CD4-positive, alpha-beta T cell (primary cell): ENCODE data around the gene DPP9. TPM values are rescaled to one million over a fixed set of nuclear protein-coding genes. Genes with fewer than 3 reads are reported as not detected.

Source experiments
- ATAC-seq: fragments of 200-7000 bp; cut with Tn5 transposase; one replicate; pipeline ENCODE4 v1.10.0; 2022; ENCODE audit warnings: mild to moderate bottlenecking; ENCODE audit not compliant: poor library complexity
- CTCF ChIA-PET: fragments of 350-600 bp; sonication (Branson Sonifier 250); formaldehyde crosslinking; loops from one replicate; lab custom pipeline; 2021; ENCODE audit warnings: antibody characterized with exemption, inconsistent platforms; lab: Charles Lee
- POLR2A ChIA-PET: fragments of 350-600 bp; sonication (Branson Sonifier 250); formaldehyde crosslinking; loops from one replicate; lab custom pipeline; 2021; ENCODE audit warnings: antibody characterized with exemption, inconsistent platforms; lab: Charles Lee
- DNase-seq, 14 experiments: peaks; one replicate each; pipeline ENCODE4 v3.0.0-alpha.2; 2013 to 2020; ENCODE audit warnings: mixed read lengths in 2 of 14
- H3K27ac ChIP-seq, 2 donors: one replicate each; pipeline versions ENCODE4 v1.5.1 to v1.7.0; 2013; ENCODE audit warnings: low read length in 2 of 2, low read depth in 1 of 2, mild to moderate bottlenecking in 1 of 2
- H3K27me3 ChIP-seq, 2 experiments: 1 replicate in 1 of 2; 2 replicates in 1 of 2; pipeline versions ENCODE4 v1.6.1 to v1.7.0; 2013; ENCODE audit warnings: low read length in 2 of 2, control low read depth in 1 of 2, mild to moderate bottlenecking in 1 of 2, moderate library complexity in 1 of 2; ENCODE audit not compliant: insufficient read depth in 2 of 2, control insufficient read depth in 1 of 2
- H3K36me3 ChIP-seq: one replicate; pipeline ENCODE4 v1.6.1; 2013; ENCODE audit warnings: low read length, control low read depth; ENCODE audit not compliant: insufficient read depth
- H3K4me1 ChIP-seq: one replicate; pipeline ENCODE4 v1.6.1; 2013; ENCODE audit warnings: low read length, control low read depth; ENCODE audit not compliant: insufficient read depth
- H3K4me3 ChIP-seq: one replicate; pipeline ENCODE4 v1.5.1; 2013; ENCODE audit warnings: mild to moderate bottlenecking, low read length, moderate library complexity
- H3K9me3 ChIP-seq, 2 experiments: 1 replicate in 1 of 2; 2 replicates in 1 of 2; pipeline versions ENCODE4 v1.6.1 to v1.7.0; 2013; ENCODE audit warnings: low read length in 2 of 2, mild to moderate bottlenecking in 2 of 2, control low read depth in 1 of 2, moderate library complexity in 1 of 2; ENCODE audit not compliant: control insufficient read depth in 1 of 2, insufficient read depth in 1 of 2
- H3K27ac Mint-ChIP-seq: one replicate; pipeline ENCODE4 v1.8.0; 2020; ENCODE audit warnings: mixed read lengths
- H3K27me3 Mint-ChIP-seq: one replicate; pipeline ENCODE4 v1.8.0; 2021; ENCODE audit warnings: mixed read lengths
- H3K36me3 Mint-ChIP-seq: one replicate; pipeline ENCODE4 v1.8.0; 2021; ENCODE audit warnings: low read depth, mixed read lengths
- H3K4me1 Mint-ChIP-seq: one replicate; pipeline ENCODE4 v1.8.0; 2021; ENCODE audit warnings: low read depth, mixed read lengths
- H3K4me3 Mint-ChIP-seq: one replicate; pipeline ENCODE4 v1.8.0; 2020; ENCODE audit warnings: mild to moderate bottlenecking, mixed read lengths
- H3K9me3 Mint-ChIP-seq: one replicate; pipeline ENCODE4 v1.8.0; 2020; ENCODE audit warnings: mixed read lengths
- CTCF ChIP-seq: fragments of 200-600 bp; IDR thresholded peaks from one replicate; pipeline ENCODE4 v1.8.0; 2022; ENCODE audit warnings: antibody characterized with exemption, mild to moderate bottlenecking
- intact Hi-C, 2 experiments: fragments of 100-400 bp; cut with DNase I in 1 of 2; cut with micrococcal nuclease in 1 of 2; formaldehyde crosslinking; loops; one replicate each; pipeline versions ENCODE4 v1.15.1 to v1.9.0; 2023 to 2025; cut with DNase I, micrococcal nuclease
- total RNA-seq, 174 experiments: library from RNA in 2 of 174; stranded (reverse) in 2 of 174; gene quantifications; one replicate each; pipeline ENCODE4 v1.2.3 and lab custom pipeline; 2021 to 2026

The DPP9 gene
- total RNA-seq, 2 experiments from 2014 or later, result 67.9 to 72.8 TPM

DNA sequence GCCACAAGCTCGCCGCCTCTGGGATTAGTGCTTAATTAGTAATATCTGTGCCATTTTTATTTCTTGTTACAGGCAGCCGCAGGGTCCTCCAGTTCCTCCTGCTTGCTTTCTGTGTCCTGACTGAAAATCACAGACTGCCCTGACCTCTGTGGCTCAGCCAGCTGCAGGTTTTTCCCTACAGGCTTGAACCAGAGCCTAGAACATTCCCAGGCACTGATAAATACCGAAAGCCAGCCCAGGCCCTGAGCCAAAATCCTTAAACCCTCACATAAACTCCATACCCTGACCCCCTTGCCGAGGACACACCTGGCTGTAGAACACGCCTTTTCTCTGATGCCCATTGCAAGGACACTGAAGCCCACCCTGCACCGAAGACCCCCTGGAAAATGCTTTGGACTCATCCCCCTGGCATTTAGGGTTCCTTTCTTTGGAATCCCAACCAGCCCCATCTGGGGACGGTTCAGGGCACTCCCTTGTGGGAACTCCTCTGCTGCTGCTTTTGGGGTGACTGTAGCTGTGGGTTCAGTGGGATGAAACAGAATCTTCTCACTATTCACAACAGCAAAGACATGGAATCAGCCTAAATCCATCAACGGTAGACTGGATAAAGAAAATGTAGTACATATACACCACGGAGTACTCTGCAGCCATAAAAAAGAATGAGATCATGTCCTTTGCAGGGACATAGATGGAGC lies 15.5 kb downstream of the DPP9 start:
- Mint-ChIP-seq H3K9me3 (no peaks in the 10 kb centered on the region), H3K27me3 (no peaks in the 10 kb centered on the region), H3K36me3 (peaks cover 65% of the 10 kb centered on the region), H3K4me1 (no peaks in the 10 kb centered on the region), H3K4me3 (no peak overlapping the region), H3K27ac (no peak overlapping the region)
- H3K4me3 ChIP-seq, result no peak overlapping the region
- no peak for ATAC-seq
- POLR2A ChIA-PET, result no interaction called here
- H3K27ac ChIP-seq, result no peak overlapping the region
- CTCF ChIA-PET, result no interaction called here
- H3K9me3 ChIP-seq, result no peaks in the 10 kb centered on the region
- H3K4me1 ChIP-seq, result peaks cover 7% of the 10 kb centered on the region
- intact Hi-C loops, result no loop called here
- no peak for DNase-seq
- TF ChIP-seq CTCF, result no peak
- peaks cover 59% of the 10 kb centered on the region for H3K36me3 ChIP-seq
- H3K27me3 ChIP-seq, result no peaks in the 10 kb centered on the region

DNA sequence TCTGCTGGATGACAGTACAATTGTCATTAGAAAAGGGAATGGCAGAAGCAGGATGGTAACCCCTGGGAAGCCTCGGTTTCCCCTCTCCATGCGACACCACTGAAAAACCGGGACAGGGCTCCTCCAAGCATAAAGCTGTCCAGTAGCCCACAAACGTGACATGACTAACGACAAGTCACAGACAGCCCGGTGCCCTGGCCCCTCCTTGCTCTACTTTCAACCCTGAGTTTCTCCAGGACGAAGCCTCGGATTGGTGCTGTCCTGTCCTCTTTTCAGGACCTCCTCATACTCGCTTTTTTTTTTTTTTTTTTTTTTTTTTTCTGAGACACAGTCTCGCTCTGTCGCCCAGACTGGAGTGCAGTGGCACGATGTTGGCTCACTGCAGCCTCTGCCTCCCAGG lies 16.3 kb downstream of the DPP9 start:
- peaks cover 7% of the 10 kb centered on the region for H3K4me1 ChIP-seq
- peaks cover 64% of the 10 kb centered on the region for H3K36me3 Mint-ChIP-seq
- H3K4me3 ChIP-seq, result no peak overlapping the region
- no peak overlapping the region for H3K27ac Mint-ChIP-seq
- CTCF ChIA-PET, result no interaction called here
- H3K9me3 Mint-ChIP-seq, result no peaks in the 10 kb centered on the region
- intact Hi-C loops, result no loop called here
- ATAC-seq, result no peak
- H3K27ac ChIP-seq, result no peak overlapping the region
- no peak for TF ChIP-seq CTCF
- H3K27me3 ChIP-seq, result no peaks in the 10 kb centered on the region
- no peak for DNase-seq
- H3K27me3 Mint-ChIP-seq, result no peaks in the 10 kb centered on the region
- no peaks in the 10 kb centered on the region for H3K4me1 Mint-ChIP-seq
- H3K4me3 Mint-ChIP-seq, result no peak overlapping the region
- peaks cover 58% of the 10 kb centered on the region for H3K36me3 ChIP-seq
- POLR2A ChIA-PET, result interaction anchor here (0.6 kb wide), 1 partner anchor 720 kb away, joined by 3 read pairs; no protein-coding TSS in a partner anchor
- no peaks in the 10 kb centered on the region for H3K9me3 ChIP-seq

- Mint-ChIP-seq H3K4me3 (no peak overlapping the region), H3K27me3 (no peaks in the 10 kb centered on the region), H3K27ac (no peak overlapping the region), H3K9me3 (no peaks in the 10 kb centered on the region), H3K4me1 (no peaks in the 10 kb centered on the region), H3K36me3 (peaks cover 68% of the 10 kb centered on the region)
- Histone ChIP-seq H3K27me3 (no peaks in the 10 kb centered on the region), H3K27ac (no peak overlapping the region), H3K4me1 (peaks cover 7% of the 10 kb centered on the region), H3K36me3 (peaks cover 62% of the 10 kb centered on the region), H3K9me3 (no peaks in the 10 kb centered on the region), H3K4me3 (no peak overlapping the region)
- POLR2A ChIA-PET, result no interaction called here
- intact Hi-C loops, result no loop called here
- DNase-seq, result no peak
- CTCF ChIA-PET, result no interaction called here
- no peak for ATAC-seq
- no peak for TF ChIP-seq CTCF
These were observed 18.1 kb downstream of the DPP9 start for GRCh38 chr19:4705413-4706131.
